ENCODE data around the gene CLIC3. TPM values are rescaled to one million over a fixed set of nuclear protein-coding genes. Genes with fewer than 3 reads are reported as not detected.

The CLIC3 gene
- total and polyA plus RNA-seq, 2 experiments from 2014 or later: 37.7 to 98.9 TPM

DNA sequence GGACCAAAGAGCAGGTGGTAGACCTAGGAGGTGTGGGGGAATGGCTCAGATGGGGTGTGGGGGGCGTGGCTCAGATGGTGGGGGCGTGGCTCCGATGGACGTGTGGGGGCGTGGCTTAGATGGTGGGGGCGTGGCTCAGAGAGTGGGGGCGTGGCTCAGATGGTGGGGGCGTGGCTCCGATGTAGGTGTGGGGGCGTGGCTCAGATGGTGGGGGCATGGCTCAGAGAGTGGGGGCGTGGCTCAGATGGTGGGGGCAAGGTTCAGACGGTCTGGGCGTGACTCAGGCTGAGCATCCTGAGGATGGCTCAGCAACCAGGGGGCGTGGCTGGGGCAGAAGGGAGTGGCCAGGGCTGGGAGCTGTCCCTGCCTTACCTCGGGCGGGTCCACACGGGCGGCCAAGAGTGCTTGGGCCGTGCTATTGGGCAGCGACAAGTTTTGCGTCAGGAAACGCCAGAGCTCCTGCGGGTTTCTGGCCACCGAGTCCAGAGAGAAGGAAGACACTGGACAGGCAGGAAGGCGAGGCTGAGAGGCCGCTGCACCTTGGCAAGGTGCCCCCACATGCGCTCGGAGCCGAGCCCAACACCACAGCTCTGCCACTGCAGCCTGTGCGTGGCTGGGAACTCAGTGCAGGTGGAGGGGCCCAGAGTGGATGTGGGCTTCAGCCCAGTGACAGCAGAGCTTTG, 25.8 kb upstream of the CLIC3 start:
- H3K79me2 ChIP-seq (ENCODE audit: insufficient read depth): no peaks in the 10 kb centered on the region
- no peaks in the 10 kb centered on the region for H3F3A ChIP-seq (ENCODE audit: insufficient read depth)
- H3K4me1 ChIP-seq (ENCODE audit: insufficient read depth): no peaks in the 10 kb centered on the region
- TF ChIP-seq EZH2 (IDR thresholded peaks at IDR 0.05; ENCODE audit: insufficient read depth, poor library complexity, severe bottlenecking) (no peak), EZH2phosphoT487 (IDR thresholded peaks at IDR 0.05; ENCODE audit: insufficient read depth, low read depth) (no peak)
- no peaks in the 10 kb centered on the region for H4K20me1 ChIP-seq (ENCODE audit: insufficient read depth)
- H3K9me2 ChIP-seq (ENCODE audit: insufficient read depth): no peaks in the 10 kb centered on the region
- H3K27me3 ChIP-seq (replicated peaks; ENCODE audit: insufficient read depth): no peaks in the 10 kb centered on the region
- H3K36me3 ChIP-seq (ENCODE audit: low read depth): no peaks in the 10 kb centered on the region
- WGBS, 2 experiments (ENCODE audit: low coverage in 1 of 2, low lambda C conversion rate in 2 of 2, missing lambda C conversion rate in 2 of 2): 57 to 93% methylated on average over 16 to 30 of the region's 30 CpGs
- no peak overlapping the region for H3K9ac ChIP-seq
- peak; percentile 85 for DNase-seq
- no peak overlapping the region for H3K27ac ChIP-seq
- H3K4me2 ChIP-seq (ENCODE audit: unreplicated experiment): no peak overlapping the region
- no peaks in the 10 kb centered on the region for H3K9me3 ChIP-seq (ENCODE audit: low read depth)
- in situ Hi-C loops (cut with MboI): no loop called here
- no peak overlapping the region for H2AFZ ChIP-seq
- H3K4me3 ChIP-seq: no peak overlapping the region

DNA sequence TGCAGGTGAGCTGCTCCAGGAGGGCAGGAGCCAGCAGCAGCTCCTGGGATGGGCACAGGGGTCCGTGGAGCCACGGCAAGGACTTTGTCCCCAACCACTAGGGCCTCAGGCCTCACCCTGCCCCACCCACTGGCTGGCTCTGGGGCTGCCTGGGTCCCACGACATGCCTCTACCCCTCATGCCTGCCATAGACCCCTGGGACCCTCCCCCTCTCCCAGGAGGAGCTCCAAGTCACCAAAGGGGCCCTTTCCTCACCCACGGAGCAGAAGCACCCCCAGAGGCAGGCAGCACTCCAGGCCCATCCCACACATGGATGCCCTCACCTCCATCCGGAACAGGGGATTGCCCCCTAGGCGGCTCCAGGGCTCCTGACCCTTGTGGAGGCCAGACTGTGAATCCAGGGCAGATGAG, 25.2 kb upstream of the CLIC3 start:
- no peak for DNase-seq
- Histone ChIP-seq H3K9me3 (ENCODE audit: low read depth) (no peaks in the 10 kb centered on the region), H4K20me1 (ENCODE audit: insufficient read depth) (no peaks in the 10 kb centered on the region), H3K27me3 (replicated peaks; ENCODE audit: insufficient read depth) (no peaks in the 10 kb centered on the region), H3K36me3 (ENCODE audit: low read depth) (no peaks in the 10 kb centered on the region), H3K9me2 (ENCODE audit: insufficient read depth) (no peaks in the 10 kb centered on the region), H3K79me2 (ENCODE audit: insufficient read depth) (no peaks in the 10 kb centered on the region), H3K9ac (no peak overlapping the region), H3K4me3 (no peak overlapping the region), H3F3A (ENCODE audit: insufficient read depth) (no peaks in the 10 kb centered on the region), H2AFZ (no peak overlapping the region), H3K4me1 (ENCODE audit: insufficient read depth) (no peaks in the 10 kb centered on the region), H3K27ac (no peak overlapping the region), H3K4me2 (ENCODE audit: unreplicated experiment) (no peak overlapping the region)
- in situ Hi-C loops (cut with MboI): no loop called here
- 94 to 98% methylated on average over 4 to 6 of the region's 6 CpGs for WGBS, 2 experiments (ENCODE audit: low coverage in 1 of 2, low lambda C conversion rate in 2 of 2, missing lambda C conversion rate in 2 of 2)
- no peak for TF ChIP-seq EZH2phosphoT487 (IDR thresholded peaks at IDR 0.05; ENCODE audit: insufficient read depth, low read depth)
- no peak for TF ChIP-seq EZH2 (IDR thresholded peaks at IDR 0.05; ENCODE audit: insufficient read depth, poor library complexity, severe bottlenecking)

DNA sequence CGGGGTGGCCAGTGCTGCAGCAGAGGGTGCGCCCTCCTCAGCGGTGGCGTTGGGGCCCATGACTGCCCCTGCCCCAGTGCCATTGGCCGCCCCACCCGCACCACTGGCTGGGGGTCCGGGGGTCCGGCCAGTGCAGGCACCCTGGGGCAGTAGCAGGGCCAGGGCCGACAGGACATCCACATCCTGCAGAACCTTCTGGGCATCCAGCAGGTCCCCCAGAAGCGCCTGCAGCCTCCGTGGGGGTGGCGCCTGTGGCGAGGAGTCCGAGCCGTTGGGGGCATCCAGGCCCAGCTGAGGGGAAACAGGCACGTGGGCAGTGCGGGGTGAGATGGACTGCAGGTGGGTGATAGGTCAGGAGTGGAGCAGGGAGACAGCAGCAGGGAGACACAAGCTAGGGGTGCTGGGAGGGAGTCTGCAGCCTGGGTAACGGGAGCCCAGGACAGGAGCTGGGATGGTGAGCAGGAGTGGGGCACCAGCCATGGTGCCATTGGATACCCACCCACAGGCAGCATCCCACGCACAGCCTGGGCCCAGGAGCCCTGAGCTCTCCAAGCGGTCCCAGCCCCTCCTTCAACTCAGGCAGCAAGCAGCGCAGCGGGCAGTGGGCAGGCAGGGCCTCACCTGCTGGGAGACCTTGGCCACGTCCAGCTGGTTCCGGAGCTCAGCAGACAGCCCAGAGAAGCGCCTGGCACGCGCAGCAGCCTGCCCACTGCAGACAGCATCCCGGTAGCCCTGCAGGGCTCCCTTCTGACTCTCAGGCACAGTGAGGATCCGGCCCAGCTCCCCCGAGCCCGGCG, 24.6 kb upstream of the CLIC3 start:
- WGBS, 2 experiments (ENCODE audit: low coverage in 1 of 2, low lambda C conversion rate in 2 of 2, missing lambda C conversion rate in 2 of 2): 92 to 94% methylated on average over 31 to 32 of the region's 32 CpGs

DNA sequence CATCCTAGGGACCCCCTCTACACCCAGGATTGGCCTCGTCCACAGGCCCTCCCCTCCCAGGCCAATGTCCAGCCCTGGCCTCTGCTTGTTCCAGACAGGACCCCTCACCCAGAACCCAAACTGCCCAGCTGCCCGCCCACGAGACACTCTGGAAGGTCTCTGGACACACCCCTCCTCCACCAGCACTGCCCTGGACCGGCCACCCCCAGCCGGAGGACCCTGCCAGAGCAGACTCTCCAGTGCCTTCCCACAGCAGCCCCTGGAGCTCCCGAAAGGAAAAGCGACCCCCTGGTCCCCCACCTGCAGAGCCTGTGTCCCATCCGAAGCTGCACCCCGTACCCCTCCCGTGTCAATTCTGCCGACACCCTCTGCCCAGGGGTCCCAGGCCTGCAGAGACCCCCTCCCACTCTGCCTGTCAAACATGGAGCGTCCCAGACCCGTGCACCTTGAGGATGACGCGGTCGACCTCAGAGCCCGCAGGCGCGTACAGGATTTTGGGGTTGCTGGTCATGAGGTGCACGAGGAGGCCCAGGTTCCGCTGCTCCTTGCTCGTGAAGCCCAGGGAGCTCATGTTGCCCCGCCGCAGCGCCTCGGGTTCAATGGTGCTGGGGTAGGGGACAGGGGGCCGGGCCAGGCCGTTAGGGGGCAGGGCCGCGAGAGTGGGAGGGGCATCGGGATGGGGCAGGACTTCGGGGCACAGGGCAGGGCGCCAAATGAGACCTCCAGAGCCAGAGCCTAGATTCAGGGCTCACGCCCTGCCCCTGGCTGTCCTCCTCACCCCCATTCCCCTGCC, 23.7 kb upstream of the CLIC3 start:
- no peaks in the 10 kb centered on the region for H3K9me3 ChIP-seq (ENCODE audit: low read depth)
- TF ChIP-seq EZH2 (IDR thresholded peaks at IDR 0.05; ENCODE audit: insufficient read depth, poor library complexity, severe bottlenecking): no peak
- no peak for TF ChIP-seq EZH2phosphoT487 (IDR thresholded peaks at IDR 0.05; ENCODE audit: insufficient read depth, low read depth)
- in situ Hi-C loops (cut with MboI): no loop called here

More for the DNA sequence above, 24.6 kb upstream of the CLIC3 start:
- Histone ChIP-seq H3K9me2 (ENCODE audit: insufficient read depth) (no peaks in the 10 kb centered on the region), H3K36me3 (ENCODE audit: low read depth) (no peaks in the 10 kb centered on the region), H3K9me3 (ENCODE audit: low read depth) (no peaks in the 10 kb centered on the region), H3F3A (ENCODE audit: insufficient read depth) (no peaks in the 10 kb centered on the region), H2AFZ (no peak overlapping the region), H3K4me3 (no peak overlapping the region), H3K27me3 (replicated peaks; ENCODE audit: insufficient read depth) (no peaks in the 10 kb centered on the region), H3K79me2 (ENCODE audit: insufficient read depth) (no peaks in the 10 kb centered on the region), H4K20me1 (ENCODE audit: insufficient read depth) (no peaks in the 10 kb centered on the region), H3K9ac (no peak overlapping the region), H3K4me1 (ENCODE audit: insufficient read depth) (no peaks in the 10 kb centered on the region), H3K4me2 (ENCODE audit: unreplicated experiment) (no peak overlapping the region), H3K27ac (no peak overlapping the region)
- no peak for DNase-seq
- no peak for TF ChIP-seq EZH2phosphoT487 (IDR thresholded peaks at IDR 0.05; ENCODE audit: insufficient read depth, low read depth)
- TF ChIP-seq EZH2 (IDR thresholded peaks at IDR 0.05; ENCODE audit: insufficient read depth, poor library complexity, severe bottlenecking): no peak
- in situ Hi-C loops (cut with MboI): no loop called here

More for the DNA sequence above, 23.7 kb upstream of the CLIC3 start:
- no peak for DNase-seq
- no peaks in the 10 kb centered on the region for H3K27me3 ChIP-seq (replicated peaks; ENCODE audit: insufficient read depth)
- no peak overlapping the region for H3K9ac ChIP-seq
- H2AFZ ChIP-seq: no peak overlapping the region
- no peaks in the 10 kb centered on the region for H3K9me2 ChIP-seq (ENCODE audit: insufficient read depth)
- H4K20me1 ChIP-seq (ENCODE audit: insufficient read depth): no peaks in the 10 kb centered on the region
- 89 to 96% methylated on average over 17 to 34 of the region's 34 CpGs for WGBS, 2 experiments (ENCODE audit: low coverage in 1 of 2, low lambda C conversion rate in 2 of 2, missing lambda C conversion rate in 2 of 2)
- no peaks in the 10 kb centered on the region for H3F3A ChIP-seq (ENCODE audit: insufficient read depth)
- H3K4me2 ChIP-seq (ENCODE audit: unreplicated experiment): no peak overlapping the region
- H3K79me2 ChIP-seq (ENCODE audit: insufficient read depth): no peaks in the 10 kb centered on the region
- H3K36me3 ChIP-seq (ENCODE audit: low read depth): no peaks in the 10 kb centered on the region
- H3K4me3 ChIP-seq: no peak overlapping the region
- no peak overlapping the region for H3K27ac ChIP-seq
- H3K4me1 ChIP-seq (ENCODE audit: insufficient read depth): no peaks in the 10 kb centered on the region
